HG03520 (cell line): ENCODE data around the gene RBM47.
"Not testable (repeated sequence)": the region's sequence is repeated elsewhere in the genome, so short reads cannot be mapped to it uniquely, and the experiment has no call there.

Experiments used
- ATAC-seq: cut with Tn5 transposase; IDR thresholded peaks from one replicate; pipeline ENCODE4 v1.9.1; 2021; ENCODE audit warnings: mild to moderate bottlenecking, moderate library complexity; ENCODE audit not compliant: unreplicated experiment

Gene RBM47

DNA sequence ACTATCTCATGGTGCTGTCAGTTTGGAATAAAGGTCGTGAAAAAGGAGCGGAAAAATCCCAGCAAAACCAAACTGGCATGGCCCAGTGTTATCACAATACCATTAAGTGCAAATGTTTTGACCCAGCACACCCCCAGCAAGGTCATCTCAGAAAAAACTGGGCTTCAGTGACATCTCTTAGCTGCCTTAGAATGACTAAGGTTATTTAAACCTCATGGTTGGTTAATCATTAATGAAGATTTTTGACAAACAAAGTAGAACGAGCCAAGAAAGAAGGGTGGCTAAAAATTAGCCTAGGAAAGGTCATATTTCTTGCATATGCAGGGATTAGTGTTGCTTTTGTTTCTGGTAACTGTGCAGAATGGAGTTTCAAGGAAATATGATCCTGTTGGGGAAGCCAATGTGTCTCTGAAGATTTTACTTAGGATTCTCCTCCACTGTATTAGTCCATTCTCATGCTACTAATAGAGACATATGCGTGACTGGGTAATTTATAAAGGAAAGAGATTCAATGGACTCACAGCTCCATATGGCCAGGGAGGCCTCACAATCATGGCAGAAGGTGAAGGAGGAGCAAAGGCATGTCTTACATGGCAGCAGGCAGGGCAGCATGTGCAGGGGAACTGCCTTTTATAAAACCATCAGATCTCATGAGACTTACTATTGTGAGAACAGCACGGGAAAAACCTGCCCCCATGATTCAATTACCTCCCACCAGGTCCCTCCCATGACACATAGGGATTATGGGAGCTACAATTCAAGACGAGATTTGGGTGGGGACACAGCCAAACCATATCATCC is 211.0 kb downstream of the RBM47 start:
- no peak for ATAC-seq

DNA sequence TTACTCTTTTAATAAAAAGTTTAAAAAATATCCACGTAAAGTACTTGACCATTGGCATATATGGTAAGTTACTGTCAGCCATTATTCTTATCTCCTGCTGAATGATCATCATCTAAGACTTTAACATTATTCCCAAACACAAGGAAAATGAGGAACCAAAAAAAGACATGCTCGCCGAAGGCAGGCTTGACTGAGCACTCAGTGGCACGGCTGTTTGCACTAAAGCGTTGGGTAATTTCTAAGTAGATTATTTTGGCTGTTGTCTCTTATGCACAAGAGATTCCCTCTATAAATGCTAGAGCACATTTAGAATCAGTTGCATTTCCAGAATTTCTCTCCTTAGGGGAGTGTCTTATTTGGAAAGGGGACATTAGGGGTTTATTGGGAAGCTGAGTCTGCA is 211.7 kb downstream of the RBM47 start:
- no peak for ATAC-seq

- no peak for ATAC-seq
These were observed 215.0 kb downstream of the RBM47 start for GRCh38 chr4:40414673-40415072.

- ATAC-seq: no peak
These were observed 216.5 kb downstream of the RBM47 start for GRCh38 chr4:40412866-40413795.

DNA sequence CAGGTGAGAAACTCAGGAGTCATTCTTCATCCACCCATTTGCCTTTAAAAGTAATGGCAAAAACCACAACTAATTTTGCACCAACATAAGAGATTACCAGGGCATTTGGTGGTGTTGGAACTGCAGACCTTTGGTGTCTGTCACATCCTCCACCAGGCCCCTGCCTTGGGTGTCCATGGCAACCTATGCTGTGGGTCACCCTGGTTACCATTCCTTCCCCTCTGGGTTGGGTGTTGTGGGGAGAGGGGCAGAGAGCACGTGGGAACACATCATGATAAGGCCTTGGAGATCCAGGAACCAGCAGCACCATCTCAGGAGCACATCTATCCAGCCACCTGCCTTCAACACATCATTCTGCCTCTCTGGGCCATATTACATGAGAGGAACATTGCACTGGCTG is 217.3 kb downstream of the RBM47 start:
- no peak for ATAC-seq

GRCh38 chr4:40409835-40410234 is 219.8 kb downstream of the RBM47 start:
- no peak for ATAC-seq

DNA sequence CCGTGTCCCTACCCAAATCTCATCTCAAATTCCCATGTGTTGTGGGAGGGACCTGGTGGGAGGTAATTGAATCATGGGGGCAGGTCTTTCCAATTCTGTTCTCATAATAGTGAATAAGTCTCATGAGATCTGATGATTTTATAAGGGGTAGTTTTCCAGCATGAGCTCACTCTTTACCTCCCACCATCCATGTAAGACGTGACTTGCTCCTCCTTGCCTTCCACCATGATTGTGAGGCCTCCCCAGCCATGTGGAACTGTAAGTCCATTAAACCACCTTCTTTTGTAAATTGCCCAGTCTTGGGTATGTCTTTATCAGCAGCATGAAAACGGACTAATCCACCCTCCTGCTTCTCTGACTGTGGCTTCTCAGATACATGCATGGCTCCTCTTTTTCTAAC is 222.2 kb downstream of the RBM47 start:
- not testable (repeated sequence) for ATAC-seq

- ATAC-seq: no peak
These were observed 223.3 kb downstream of the RBM47 start for GRCh38 chr4:40406340-40406739.

GRCh38 chr4:40405193-40405592 is 224.5 kb downstream of the RBM47 start:
- ATAC-seq: no peak

GRCh38 chr4:40403081-40403480 is 226.6 kb downstream of the RBM47 start:
- no peak for ATAC-seq

DNA sequence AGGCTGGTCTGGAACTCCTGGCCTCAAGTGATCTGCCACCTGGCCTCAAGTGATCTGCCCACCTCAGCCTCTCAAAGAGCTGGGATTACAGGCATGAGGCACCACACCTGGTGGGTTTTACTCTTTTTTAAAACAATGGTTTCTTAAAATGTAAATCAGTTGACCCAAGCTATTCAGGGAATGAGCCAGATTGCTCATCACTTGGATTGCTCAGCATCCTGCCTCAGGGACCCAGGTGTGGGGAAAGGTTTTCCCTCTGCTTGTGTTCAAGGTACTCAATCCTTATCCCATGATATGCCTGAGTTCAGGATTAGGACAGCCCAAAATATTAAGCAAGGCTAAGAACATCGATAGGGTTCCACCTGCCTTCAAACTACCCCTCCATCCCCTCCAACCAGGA is 227.1 kb downstream of the RBM47 start:
- no peak for ATAC-seq

GRCh38 chr4:40401631-40402030 is 228.0 kb downstream of the RBM47 start:
- ATAC-seq: no peak

- no peak for ATAC-seq
These were observed 228.6 kb downstream of the RBM47 start for GRCh38 chr4:40401096-40401495.

- no peak for ATAC-seq
These were observed 230.1 kb downstream of the RBM47 start for GRCh38 chr4:40399578-40399977.

GRCh38 chr4:40395908-40396793 is 233.5 kb downstream of the RBM47 start:
- no peak for ATAC-seq

GRCh38 chr4:40395166-40395900 is 234.3 kb downstream of the RBM47 start:
- ATAC-seq: no peak

- ATAC-seq: no peak
These were observed 235.4 kb downstream of the RBM47 start for GRCh38 chr4:40394236-40394635.

DNA sequence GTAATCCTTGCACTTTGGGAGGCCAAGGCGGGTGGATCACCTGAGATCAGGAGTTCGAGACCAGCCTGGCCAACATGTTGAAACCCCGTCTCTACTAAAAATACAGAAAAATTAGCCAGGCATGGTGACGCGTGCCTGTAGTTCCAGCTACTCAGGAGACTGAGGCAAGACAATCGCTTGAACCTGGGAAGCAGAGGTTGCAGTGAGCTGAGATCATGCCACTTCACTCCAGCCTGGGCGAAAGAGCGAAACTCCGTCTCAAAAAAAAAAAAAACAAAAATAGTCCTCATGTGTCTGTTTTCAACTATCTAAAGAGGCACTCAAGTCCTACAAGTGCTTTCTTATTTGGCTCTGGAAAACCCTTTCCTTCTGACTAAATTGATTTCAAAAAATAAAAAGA is 237.4 kb downstream of the RBM47 start:
- ATAC-seq: not testable (repeated sequence)

- no peak for ATAC-seq
These were observed 239.7 kb downstream of the RBM47 start for GRCh38 chr4:40389986-40390385.

GRCh38 chr4:40388239-40388638 is 241.4 kb downstream of the RBM47 start:
- no peak for ATAC-seq
